GM23338 (cell line): Measurements from ENCODE around the gene C6orf52. TPM values are rescaled to one million over a fixed set of nuclear protein-coding genes. Genes with fewer than 3 reads are reported as not detected.

Source experiments
- ATAC-seq: fragments of 200-7000 bp; cut with Tn5 transposase; 3 replicates; pipeline ENCODE4 v1.9.1; 2020
- DNase-seq: peaks from one replicate; pipeline ENCODE4 v3.0.0-alpha.2; 2015; ENCODE audit warnings: low spot score
- H2AFZ ChIP-seq: fragments of 200-600 bp; sonication (generic); 2 replicates; pipeline ENCODE4 v1.8.0; 2016; ENCODE audit warnings: antibody characterized with exemption, mild to moderate bottlenecking, moderate library complexity
- H3F3A ChIP-seq: fragments of 200-600 bp; sonication (generic); replicated peaks from 2 replicates; pipeline ENCODE4 v1.8.0; 2017; ENCODE audit warnings: antibody characterized with exemption, mixed run types, low read depth
- H3K27ac ChIP-seq: fragments of 200-600 bp; sonication (generic); 2 replicates; pipeline ENCODE4 v1.6.1; 2016; ENCODE audit warnings: low read depth
- H3K27me3 ChIP-seq: fragments of 200-600 bp; sonication (generic); 2 replicates; pipeline ENCODE4 v1.8.0; 2016; ENCODE audit warnings: mild to moderate bottlenecking, mixed run types, moderate library complexity; ENCODE audit not compliant: insufficient read depth
- H3K36me3 ChIP-seq: fragments of 200-600 bp; sonication (generic); 2 replicates; pipeline ENCODE4 v1.8.0; 2016; ENCODE audit warnings: mild to moderate bottlenecking; ENCODE audit not compliant: insufficient read depth
- H3K4me1 ChIP-seq: fragments of 200-600 bp; sonication (generic); 2 replicates; pipeline ENCODE4 v1.8.0; 2016; ENCODE audit warnings: mild to moderate bottlenecking, moderate library complexity; ENCODE audit not compliant: insufficient read depth
- H3K4me2 ChIP-seq: fragments of 200-600 bp; sonication (generic); 2 replicates; pipeline ENCODE4 v1.7.1; 2017; ENCODE audit warnings: mixed run types
- H3K4me3 ChIP-seq: fragments of 200-600 bp; sonication (generic); 2 replicates; pipeline ENCODE4 v1.6.1; 2016; ENCODE audit warnings: mixed run types
- H3K79me2 ChIP-seq: fragments of 200-600 bp; sonication (generic); replicated peaks from 2 replicates; pipeline ENCODE4 v1.8.0; 2017; ENCODE audit warnings: mild to moderate bottlenecking; ENCODE audit not compliant: insufficient read depth
- H3K9me2 ChIP-seq: fragments of 200-600 bp; sonication (generic); 2 replicates; pipeline ENCODE4 v1.8.0; 2017; ENCODE audit not compliant: insufficient read depth
- H4K20me1 ChIP-seq: fragments of 200-600 bp; sonication (generic); replicated peaks from 2 replicates; pipeline ENCODE4 v1.8.0; 2017; ENCODE audit warnings: mild to moderate bottlenecking; ENCODE audit not compliant: insufficient read depth
- H3K27ac Mint-ChIP-seq: 2 replicates; pipeline ENCODE4 v1.8.0; 2020; ENCODE audit warnings: inconsistent platforms, mild to moderate bottlenecking, moderate library complexity, mixed read lengths
- H3K27me3 Mint-ChIP-seq: 3 replicates; pipeline ENCODE4 v1.8.0; 2022; ENCODE audit warnings: low read depth, mild to moderate bottlenecking, moderate library complexity, mixed read lengths, inconsistent platforms; ENCODE audit not compliant: insufficient read depth, poor library complexity
- H3K36me3 Mint-ChIP-seq: 3 replicates; pipeline ENCODE4 v1.8.0; 2021; ENCODE audit warnings: low read depth, mild to moderate bottlenecking, inconsistent platforms, moderate library complexity, mixed read lengths
- H3K4me1 Mint-ChIP-seq: 3 replicates; pipeline ENCODE4 v1.8.0; 2020; ENCODE audit warnings: mild to moderate bottlenecking, inconsistent platforms, mixed read lengths
- H3K4me3 Mint-ChIP-seq: 3 replicates; pipeline ENCODE4 v1.8.0; 2021; ENCODE audit warnings: moderate library complexity, mild to moderate bottlenecking, inconsistent platforms, mixed read lengths
- H3K9me3 Mint-ChIP-seq: 3 replicates; pipeline ENCODE4 v1.8.0; 2020; ENCODE audit warnings: moderate library complexity, mild to moderate bottlenecking, inconsistent platforms, mixed read lengths
- CREB1 ChIP-seq: fragments of 250-450 bp; sonication (Bioruptor Pico); IDR thresholded peaks from 2 replicates; pipeline ENCODE4 v1.5.0; 2020; ENCODE audit warnings: low read depth, mild to moderate bottlenecking, moderate library complexity
- EZH2 ChIP-seq: fragments of 200-600 bp; sonication (generic); IDR thresholded peaks from one replicate; pipeline ENCODE4 v1.8.0; 2017; ENCODE audit warnings: antibody characterized with exemption, mild to moderate bottlenecking, low read depth; ENCODE audit not compliant: unreplicated experiment
- EZH2phosphoT487 ChIP-seq: fragments of 200-600 bp; sonication (generic); IDR thresholded peaks from one replicate; pipeline ENCODE4 v1.8.1; 2018; ENCODE audit warnings: antibody characterized with exemption; ENCODE audit not compliant: unreplicated experiment
- JUNB ChIP-seq: IDR thresholded peaks from one replicate; pipeline ENCODE4 v1.6.1; 2016; ENCODE audit warnings: antibody characterized with exemption; ENCODE audit not compliant: unreplicated experiment
- NANOG ChIP-seq: IDR thresholded peaks from 2 replicates; pipeline ENCODE4 v1.6.1; 2016; ENCODE audit warnings: antibody characterized with exemption, borderline replicate concordance
- POLR2AphosphoS5 ChIP-seq: IDR thresholded peaks from 2 replicates; pipeline ENCODE4 v1.6.1; 2016; ENCODE audit warnings: antibody characterized with exemption, low read depth
- REST ChIP-seq: IDR thresholded peaks from one replicate; pipeline ENCODE4 v1.6.1; 2018; ENCODE audit warnings: antibody characterized with exemption; ENCODE audit not compliant: unreplicated experiment
- STAT1 ChIP-seq: IDR thresholded peaks from one replicate; pipeline ENCODE4 v1.6.1; 2016; ENCODE audit warnings: antibody characterized with exemption; ENCODE audit not compliant: unreplicated experiment
- ZNF114 ChIP-seq: fragments of 250-450 bp; sonication (Bioruptor Pico); IDR thresholded peaks from 2 replicates; pipeline ENCODE4 v1.5.0; 2020; ENCODE audit warnings: mild to moderate bottlenecking, moderate library complexity
- ZNF331 ChIP-seq: fragments of 250-450 bp; sonication (Bioruptor Pico); IDR thresholded peaks from 2 replicates; pipeline ENCODE4 v1.5.0; 2020; ENCODE audit warnings: low read depth, mild to moderate bottlenecking, moderate library complexity
- ZNF462 ChIP-seq: fragments of 250-450 bp; sonication (Bioruptor Pico); IDR thresholded peaks from 2 replicates; pipeline ENCODE4 v1.5.0; 2020; ENCODE audit warnings: mild to moderate bottlenecking, moderate library complexity
- polyA plus RNA-seq: library from polyadenylated mRNA; unstranded; fragments of >200 nt; fragmentation: Nextera tagmentation; extraction: Ambion mirVana; gene quantifications from 2 replicates; pipeline ENCODE4 v1.2.1, GENCODE V29; 2016
- total RNA-seq: library from RNA; depleted of rRNA; stranded (reverse); fragments of >200 nt; shearing (Covaris generic); gene quantifications from 2 replicates; pipeline ENCODE4 v1.2.3, GENCODE V29; 2014
- TF ChIP-seq, protein P1 (sequence below), 2 experiments: fragments of 200-600 bp in 1 of 2; sonication (generic) in 1 of 2; conservative IDR thresholded peaks; 2 replicates each; pipeline versions ENCODE4 v1.5.1 to v1.6.1; 2016 to 2017; ENCODE audit warnings: antibody characterized with exemption in 2 of 2, low read depth in 2 of 2, mild to moderate bottlenecking in 2 of 2, moderate library complexity in 1 of 2
- TF ChIP-seq, protein P2 (sequence below): IDR thresholded peaks from 2 replicates; pipeline ENCODE4 v1.6.1; 2016; ENCODE audit warnings: antibody characterized with exemption

C6orf52 gene
- total and polyA plus RNA-seq, 2 experiments from 2014 or later: 4.4 TPM; not detected in 1

DNA sequence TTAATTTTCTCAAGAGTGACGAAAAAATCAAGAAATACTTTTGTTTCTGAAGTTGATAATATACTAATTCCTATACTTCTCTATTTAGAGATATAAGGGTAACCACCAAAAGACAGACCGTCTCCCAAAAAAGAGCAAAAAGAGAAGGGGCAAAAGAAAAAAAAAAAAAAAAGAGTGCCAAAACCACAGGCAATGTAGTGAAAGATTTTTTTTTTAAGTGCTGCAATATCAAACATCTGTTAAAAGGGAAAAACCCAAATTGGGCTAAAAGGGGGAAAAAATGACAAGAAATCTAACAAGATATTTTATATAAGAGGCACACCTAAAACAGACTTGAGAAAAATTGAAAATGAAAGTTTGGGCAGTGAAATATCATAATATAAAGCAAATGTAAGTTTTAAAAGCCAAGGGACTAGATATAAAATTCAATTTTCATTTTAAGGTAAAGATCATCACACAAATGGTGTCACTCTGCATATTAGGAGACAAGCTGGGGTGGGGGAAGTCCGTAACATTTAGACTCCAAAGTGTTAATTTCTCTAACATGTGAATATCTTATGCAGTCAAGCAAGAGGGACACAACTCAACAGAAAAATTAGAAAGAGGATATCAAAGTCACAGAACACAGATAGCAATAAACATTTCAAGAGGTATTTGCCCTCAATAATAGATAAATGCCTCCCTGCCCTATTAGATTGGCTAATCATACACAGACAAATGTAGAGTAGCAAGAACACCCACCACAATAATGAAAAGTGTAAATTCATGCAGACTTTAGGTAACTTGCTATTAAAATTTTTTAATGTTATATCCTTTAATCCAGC lies 9.1 kb downstream of the C6orf52 start:
- Histone ChIP-seq H3K36me3 (peaks cover 9% of the 10 kb centered on the region; the same call in 1 of the 2 replicates), H3K4me2 (no peak overlapping the region), H4K20me1 (no peaks in the 10 kb centered on the region), H2AFZ (no peak overlapping the region), H3K27me3 (no peaks in the 10 kb centered on the region), H3K79me2 (no peaks in the 10 kb centered on the region), H3K4me3 (no peak overlapping the region), H3K9me2 (0 out of 2 replicates have a peak, but pooled peaks cover 6% of the 10 kb centered on the region), H3K4me1 (peaks cover 12% of the 10 kb centered on the region), H3K27ac (no peak overlapping the region), H3F3A (no peaks in the 10 kb centered on the region)
- Mint-ChIP-seq H3K4me1 (peaks cover 16% of the 10 kb centered on the region), H3K4me3 (no peak overlapping the region), H3K27ac (no peak overlapping the region), H3K27me3 (no peaks in the 10 kb centered on the region), H3K36me3 (peaks cover 4% of the 10 kb centered on the region; the same call in 1 of the 3 replicates), H3K9me3 (peaks cover 8% of the 10 kb centered on the region; the same call in 1 of the 3 replicates)
- TF ChIP-seq, protein P1, sequence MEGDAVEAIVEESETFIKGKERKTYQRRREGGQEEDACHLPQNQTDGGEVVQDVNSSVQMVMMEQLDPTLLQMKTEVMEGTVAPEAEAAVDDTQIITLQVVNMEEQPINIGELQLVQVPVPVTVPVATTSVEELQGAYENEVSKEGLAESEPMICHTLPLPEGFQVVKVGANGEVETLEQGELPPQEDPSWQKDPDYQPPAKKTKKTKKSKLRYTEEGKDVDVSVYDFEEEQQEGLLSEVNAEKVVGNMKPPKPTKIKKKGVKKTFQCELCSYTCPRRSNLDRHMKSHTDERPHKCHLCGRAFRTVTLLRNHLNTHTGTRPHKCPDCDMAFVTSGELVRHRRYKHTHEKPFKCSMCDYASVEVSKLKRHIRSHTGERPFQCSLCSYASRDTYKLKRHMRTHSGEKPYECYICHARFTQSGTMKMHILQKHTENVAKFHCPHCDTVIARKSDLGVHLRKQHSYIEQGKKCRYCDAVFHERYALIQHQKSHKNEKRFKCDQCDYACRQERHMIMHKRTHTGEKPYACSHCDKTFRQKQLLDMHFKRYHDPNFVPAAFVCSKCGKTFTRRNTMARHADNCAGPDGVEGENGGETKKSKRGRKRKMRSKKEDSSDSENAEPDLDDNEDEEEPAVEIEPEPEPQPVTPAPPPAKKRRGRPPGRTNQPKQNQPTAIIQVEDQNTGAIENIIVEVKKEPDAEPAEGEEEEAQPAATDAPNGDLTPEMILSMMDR (conservative IDR thresholded peaks at IDR 0.05; ENCODE audit: low read depth in 2 of 2): no peak
- TF ChIP-seq NANOG (no peak), EZH2 (no peak), ZNF462 (CRISPR knock-in tag) (no peak), JUNB (no peak), CREB1 (CRISPR knock-in tag) (no peak), ZNF114 (no peak), STAT1 (no peak), EZH2phosphoT487 (no peak), POLR2AphosphoS5 (no peak), REST (no peak), ZNF331 (CRISPR knock-in tag) (no peak)
- TF ChIP-seq, protein P2, sequence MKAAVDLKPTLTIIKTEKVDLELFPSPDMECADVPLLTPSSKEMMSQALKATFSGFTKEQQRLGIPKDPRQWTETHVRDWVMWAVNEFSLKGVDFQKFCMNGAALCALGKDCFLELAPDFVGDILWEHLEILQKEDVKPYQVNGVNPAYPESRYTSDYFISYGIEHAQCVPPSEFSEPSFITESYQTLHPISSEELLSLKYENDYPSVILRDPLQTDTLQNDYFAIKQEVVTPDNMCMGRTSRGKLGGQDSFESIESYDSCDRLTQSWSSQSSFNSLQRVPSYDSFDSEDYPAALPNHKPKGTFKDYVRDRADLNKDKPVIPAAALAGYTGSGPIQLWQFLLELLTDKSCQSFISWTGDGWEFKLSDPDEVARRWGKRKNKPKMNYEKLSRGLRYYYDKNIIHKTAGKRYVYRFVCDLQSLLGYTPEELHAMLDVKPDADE: no peak
- ATAC-seq (no peak), DNase-seq (no peak)
